ENCODE results near the gene LGALS16. TPM values are rescaled to one million over a fixed set of nuclear protein-coding genes. Genes with fewer than 3 reads are reported as not detected.

Gene LGALS16
- total RNA-seq, 1 donor from 2014 or later = not detected

GRCh38 chr19:39692166-39692565 is 36.5 kb downstream of the LGALS16 start:
- FAIRE-seq (no peak), DNase-seq (ENCODE audit: low read depth) (peak; percentile 8)
- Histone ChIP-seq H3K4me3 (ENCODE audit: low read depth, low read length) (no peak overlapping the region), H3K36me3 (ENCODE audit: control insufficient read depth, insufficient read depth, low read length) (no peaks in the 10 kb centered on the region), H3K27me3 (ENCODE audit: control insufficient read depth, insufficient read depth, low read length) (no peaks in the 10 kb centered on the region)
- no peak for TF ChIP-seq CTCF (IDR thresholded peaks at IDR 0.05; ENCODE audit: insufficient read depth, low read length, severe bottlenecking)

GRCh38 chr19:39692822-39693221 is 37.1 kb downstream of the LGALS16 start:
- Histone ChIP-seq H3K4me3 (ENCODE audit: low read depth, low read length) (no peak overlapping the region), H3K36me3 (ENCODE audit: control insufficient read depth, insufficient read depth, low read length) (no peaks in the 10 kb centered on the region), H3K27me3 (ENCODE audit: control insufficient read depth, insufficient read depth, low read length) (no peaks in the 10 kb centered on the region)
- no peak for DNase-seq (ENCODE audit: low read depth)
- TF ChIP-seq CTCF (IDR thresholded peaks at IDR 0.05; ENCODE audit: insufficient read depth, low read length, severe bottlenecking) = no peak
- FAIRE-seq = no peak

GRCh38 chr19:39695759-39696158 is 40.0 kb downstream of the LGALS16 start:
- DNase-seq (ENCODE audit: low read depth) (no peak), FAIRE-seq (no peak)
- H3K4me3 ChIP-seq (ENCODE audit: low read depth, low read length) = no peak overlapping the region
- H3K27me3 ChIP-seq (ENCODE audit: control insufficient read depth, insufficient read depth, low read length) = no peaks in the 10 kb centered on the region
- no peak for TF ChIP-seq CTCF (IDR thresholded peaks at IDR 0.05; ENCODE audit: insufficient read depth, low read length, severe bottlenecking)
- no peaks in the 10 kb centered on the region for H3K36me3 ChIP-seq (ENCODE audit: control insufficient read depth, insufficient read depth, low read length)

- no peaks in the 10 kb centered on the region for H3K36me3 ChIP-seq (ENCODE audit: control insufficient read depth, insufficient read depth, low read length)
- no peak for TF ChIP-seq CTCF (IDR thresholded peaks at IDR 0.05; ENCODE audit: insufficient read depth, low read length, severe bottlenecking)
- peak; percentile 35 for DNase-seq (ENCODE audit: low read depth)
- H3K4me3 ChIP-seq (ENCODE audit: low read depth, low read length) = no peak overlapping the region
- FAIRE-seq = no peak
- no peaks in the 10 kb centered on the region for H3K27me3 ChIP-seq (ENCODE audit: control insufficient read depth, insufficient read depth, low read length)
These were observed 40.7 kb downstream of the LGALS16 start for GRCh38 chr19:39696387-39696786.

GRCh38 chr19:39698535-39698934 is 42.8 kb downstream of the LGALS16 start:
- H3K36me3 ChIP-seq (ENCODE audit: control insufficient read depth, insufficient read depth, low read length) = no peaks in the 10 kb centered on the region
- TF ChIP-seq CTCF (IDR thresholded peaks at IDR 0.05; ENCODE audit: insufficient read depth, low read length, severe bottlenecking) = no peak
- FAIRE-seq (no peak), DNase-seq (ENCODE audit: low read depth) (no peak)
- no peak overlapping the region for H3K4me3 ChIP-seq (ENCODE audit: low read depth, low read length)
- H3K27me3 ChIP-seq (ENCODE audit: control insufficient read depth, insufficient read depth, low read length) = no peaks in the 10 kb centered on the region

- Histone ChIP-seq H3K4me3 (ENCODE audit: low read depth, low read length) (no peak overlapping the region), H3K27me3 (ENCODE audit: control insufficient read depth, insufficient read depth, low read length) (no peaks in the 10 kb centered on the region), H3K36me3 (ENCODE audit: control insufficient read depth, insufficient read depth, low read length) (no peaks in the 10 kb centered on the region)
- no peak for TF ChIP-seq CTCF (IDR thresholded peaks at IDR 0.05; ENCODE audit: insufficient read depth, low read length, severe bottlenecking)
- no peak for FAIRE-seq
- no peak for DNase-seq (ENCODE audit: low read depth)
These were observed 45.6 kb downstream of the LGALS16 start for GRCh38 chr19:39701291-39701690.
